Measurements from ENCODE around the gene DDN.

Gene DDN

GRCh38 chr12:48980953-48981756 lies 18.0 kb downstream of the DDN start:
- DNase-seq = peak in 1 of 2 experiments; percentile 38

DNA sequence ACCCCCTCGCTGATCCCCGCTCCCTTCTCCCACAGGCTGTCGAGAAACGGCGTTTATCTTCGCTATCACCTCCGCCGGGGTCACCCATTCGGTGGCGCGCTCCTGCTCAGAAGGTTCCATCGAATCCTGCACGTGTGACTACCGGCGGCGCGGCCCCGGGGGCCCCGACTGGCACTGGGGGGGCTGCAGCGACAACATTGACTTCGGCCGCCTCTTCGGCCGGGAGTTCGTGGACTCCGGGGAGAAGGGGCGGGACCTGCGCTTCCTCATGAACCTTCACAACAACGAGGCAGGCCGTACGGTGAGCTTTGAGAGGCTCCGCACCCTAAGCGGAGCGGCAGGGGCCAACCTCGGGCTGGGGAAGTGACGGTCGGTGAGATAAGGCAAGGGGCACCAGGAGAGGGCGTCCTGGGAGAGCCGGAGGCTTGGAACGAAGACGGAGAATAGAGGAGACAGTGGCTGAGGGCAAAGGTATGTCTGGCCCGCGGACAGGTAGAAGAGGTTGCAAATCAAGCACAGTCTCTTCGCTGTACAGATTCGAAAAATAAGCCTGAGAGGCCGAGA lies 18.7 kb downstream of the DDN start:
- DNase-seq = peak in 1 of 2 experiments; percentile 62

DNA sequence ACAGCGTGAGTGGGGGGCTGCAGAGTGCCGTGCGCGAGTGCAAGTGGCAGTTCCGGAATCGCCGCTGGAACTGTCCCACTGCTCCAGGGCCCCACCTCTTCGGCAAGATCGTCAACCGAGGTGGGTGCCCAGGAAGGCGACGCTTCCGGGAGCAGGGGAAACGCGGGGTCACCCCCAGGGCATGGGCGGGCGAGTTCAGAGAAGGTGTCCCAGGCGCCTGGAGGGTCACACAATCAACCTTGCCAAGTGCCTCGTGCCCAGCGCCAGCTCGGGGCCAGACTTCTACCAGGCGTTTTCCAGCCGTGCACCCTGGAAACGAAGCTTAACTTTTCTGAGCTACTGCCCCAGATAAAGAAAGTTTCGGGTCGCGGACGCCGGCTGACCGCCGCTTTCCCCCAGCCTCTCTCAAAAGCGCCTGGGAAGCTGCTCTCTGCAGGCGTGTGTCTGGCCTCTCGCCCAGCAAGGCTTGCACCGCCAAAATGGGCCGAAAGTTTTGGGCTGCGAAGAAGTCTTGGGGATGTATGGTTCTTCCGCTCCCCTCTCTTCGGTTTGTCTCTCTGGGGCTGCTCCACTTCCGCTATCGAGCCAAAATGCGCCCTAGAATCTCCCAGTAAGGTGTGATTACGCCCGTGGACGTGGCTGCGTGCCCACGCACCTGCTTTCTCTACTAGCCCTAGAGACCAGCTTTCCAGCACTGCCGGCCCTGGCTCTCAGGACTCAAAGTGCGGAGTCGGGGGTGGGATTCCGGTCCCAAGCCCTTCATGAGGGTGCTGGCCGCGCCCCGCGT lies 19.4 kb downstream of the DDN start:
- no peak for DNase-seq

GRCh38 chr12:48978741-48979601 lies 20.2 kb downstream of the DDN start:
- DNase-seq = peak in 1 of 2 experiments; percentile 22

GRCh38 chr12:48978291-48978740 lies 20.9 kb downstream of the DDN start, which contains the start of gene WNT1:
TSS of gene WNT1 (plus strand) at chr12:48978322. CDS start at chr12:48978651, 329 bp downstream.
- no peak for DNase-seq

DNA sequence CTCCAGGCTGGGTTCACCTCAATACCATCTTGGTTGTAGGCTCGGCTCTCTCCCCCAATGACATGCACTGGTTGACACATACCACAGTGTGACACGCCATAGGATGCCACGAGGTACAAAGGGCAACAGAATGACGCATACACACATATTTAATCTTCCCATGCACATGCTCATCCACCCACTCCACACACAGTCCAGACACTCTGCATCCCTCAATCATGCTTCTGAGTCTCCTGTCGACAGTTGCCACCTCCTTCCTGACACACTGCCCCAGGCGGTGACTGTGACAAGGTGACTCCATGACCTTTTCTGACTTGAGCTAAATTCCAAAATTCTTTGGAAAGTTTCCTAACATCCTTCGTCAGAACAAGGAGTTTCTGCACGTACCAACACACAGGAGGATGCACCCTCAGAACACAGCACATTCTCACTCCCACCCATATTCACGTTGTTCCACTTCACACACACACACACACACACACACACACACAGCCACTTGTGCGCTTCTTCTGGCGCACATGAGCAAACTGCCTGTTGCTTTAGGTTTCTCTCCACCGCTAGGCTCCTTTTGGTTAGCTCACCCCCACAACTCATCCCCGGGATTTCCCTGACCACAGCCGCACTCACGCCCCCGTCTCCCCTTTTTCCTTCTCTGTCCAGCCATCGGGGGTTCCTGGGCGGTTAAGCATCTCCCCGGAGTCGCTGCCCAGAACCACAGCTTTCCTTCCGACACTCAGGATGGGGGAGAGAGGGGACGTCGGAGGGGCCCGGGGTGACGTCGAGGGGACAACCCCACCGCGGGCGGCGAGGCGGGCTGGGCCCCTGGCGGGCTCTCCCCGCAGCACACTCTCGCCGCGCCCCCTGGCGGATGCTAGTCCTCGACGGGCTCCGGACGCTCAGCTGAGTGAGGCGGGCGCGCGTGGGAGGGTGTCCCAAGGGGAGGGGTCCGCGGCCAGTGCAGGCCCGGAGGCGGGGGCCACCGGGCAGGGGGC lies 21.6 kb downstream of the DDN start:
- peak in 1 of 2 experiments; percentile 33 for DNase-seq

- peak in 1 of 2 experiments; percentile 50 for DNase-seq
These were observed 25.1 kb downstream of the DDN start for GRCh38 chr12:48973941-48974673.

GRCh38 chr12:48973531-48973930 lies 25.6 kb downstream of the DDN start:
- DNase-seq = no peak

DNA sequence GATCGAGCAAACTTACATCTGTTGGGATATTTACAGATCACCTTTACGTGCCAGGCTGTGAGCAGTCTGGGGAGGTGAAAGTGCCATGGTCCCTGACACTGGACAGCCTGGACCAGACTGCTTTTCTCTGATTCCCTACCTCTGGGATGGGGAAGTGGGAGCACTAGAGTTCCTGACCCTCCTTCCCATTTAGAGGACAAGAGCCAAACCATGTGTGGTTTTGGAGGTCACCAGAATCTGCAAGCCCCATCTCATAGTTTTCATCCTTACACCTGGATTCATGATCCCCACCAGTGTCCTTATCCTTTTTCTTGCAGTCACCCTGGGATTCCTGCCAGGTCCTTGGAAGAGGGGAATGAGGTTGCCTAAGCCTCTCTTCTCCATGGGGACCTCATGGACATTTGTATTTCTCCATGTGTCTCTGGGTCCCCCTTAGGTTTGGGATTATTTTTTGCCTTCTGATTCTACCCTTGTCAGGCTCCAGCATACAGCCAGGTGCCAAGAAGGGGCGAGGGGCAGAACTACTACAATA lies 26.2 kb downstream of the DDN start:
- no peak for DNase-seq

DNA sequence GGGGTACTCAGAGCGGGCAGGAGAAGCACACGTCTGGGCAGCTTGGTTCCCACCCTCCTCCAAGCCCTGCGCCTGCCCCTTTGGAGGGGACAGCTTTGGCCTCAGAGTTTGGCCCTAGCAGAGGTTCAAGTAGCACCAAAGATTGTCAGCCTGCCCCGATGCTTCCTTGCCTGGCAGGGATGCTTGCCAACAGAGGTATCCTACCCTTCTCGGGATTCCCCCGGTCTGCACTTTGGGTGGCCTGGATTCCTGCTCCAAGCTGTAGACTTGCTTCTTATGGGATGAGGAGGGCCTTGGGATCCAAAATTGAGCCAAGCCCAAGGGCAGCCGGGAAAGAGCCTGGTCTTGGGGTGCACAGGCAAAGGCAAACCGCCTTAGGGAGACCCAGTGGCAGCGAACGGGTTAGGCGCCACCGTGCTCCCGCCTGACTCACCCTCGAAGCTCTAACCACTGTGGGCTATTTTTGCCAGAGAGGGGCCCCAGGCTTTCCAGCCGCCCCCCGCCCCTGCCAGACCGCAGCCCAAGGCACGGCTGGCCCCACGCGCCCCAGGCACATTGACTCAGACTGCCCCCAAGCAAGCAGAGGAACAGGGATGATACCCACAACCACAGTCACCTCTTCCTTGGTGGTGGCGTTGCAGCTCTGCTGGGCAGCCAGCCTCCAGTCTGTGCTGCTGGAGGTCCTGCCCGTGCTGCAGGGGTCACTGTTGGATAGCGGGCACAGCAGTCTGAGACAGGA lies 26.8 kb downstream of the DDN start:
- no peak for DNase-seq

DNA sequence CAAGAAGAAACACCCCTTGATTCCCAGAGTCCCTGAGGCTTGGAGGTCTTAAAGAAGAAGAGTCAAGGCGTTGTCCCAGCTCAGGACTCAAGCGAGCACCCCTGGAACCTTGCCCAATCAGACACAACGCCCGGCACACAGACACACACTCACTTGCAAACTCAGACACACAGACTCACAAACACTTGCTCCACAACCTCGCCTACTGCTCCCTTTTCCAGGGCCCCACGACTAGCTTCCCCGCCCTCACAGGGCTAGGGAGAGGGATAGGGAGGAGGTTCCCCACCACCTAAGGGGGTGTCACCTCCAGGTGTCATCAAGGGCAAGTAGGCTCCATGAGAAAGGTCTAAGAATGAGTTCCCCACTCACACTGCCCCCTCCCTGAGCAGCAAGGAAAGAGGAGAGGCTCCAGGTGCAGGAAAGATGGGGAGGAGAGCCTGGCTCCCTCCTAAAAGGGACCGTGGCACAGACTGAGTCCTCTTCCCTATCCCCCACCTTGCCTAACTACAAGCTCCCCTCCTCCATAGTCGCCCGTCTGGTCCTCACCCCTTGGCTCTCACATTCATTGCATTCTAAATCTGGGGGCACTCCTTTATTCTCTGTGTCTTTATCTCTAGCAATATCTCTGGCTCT lies 28.4 kb downstream of the DDN start:
- no peak for DNase-seq

DNA sequence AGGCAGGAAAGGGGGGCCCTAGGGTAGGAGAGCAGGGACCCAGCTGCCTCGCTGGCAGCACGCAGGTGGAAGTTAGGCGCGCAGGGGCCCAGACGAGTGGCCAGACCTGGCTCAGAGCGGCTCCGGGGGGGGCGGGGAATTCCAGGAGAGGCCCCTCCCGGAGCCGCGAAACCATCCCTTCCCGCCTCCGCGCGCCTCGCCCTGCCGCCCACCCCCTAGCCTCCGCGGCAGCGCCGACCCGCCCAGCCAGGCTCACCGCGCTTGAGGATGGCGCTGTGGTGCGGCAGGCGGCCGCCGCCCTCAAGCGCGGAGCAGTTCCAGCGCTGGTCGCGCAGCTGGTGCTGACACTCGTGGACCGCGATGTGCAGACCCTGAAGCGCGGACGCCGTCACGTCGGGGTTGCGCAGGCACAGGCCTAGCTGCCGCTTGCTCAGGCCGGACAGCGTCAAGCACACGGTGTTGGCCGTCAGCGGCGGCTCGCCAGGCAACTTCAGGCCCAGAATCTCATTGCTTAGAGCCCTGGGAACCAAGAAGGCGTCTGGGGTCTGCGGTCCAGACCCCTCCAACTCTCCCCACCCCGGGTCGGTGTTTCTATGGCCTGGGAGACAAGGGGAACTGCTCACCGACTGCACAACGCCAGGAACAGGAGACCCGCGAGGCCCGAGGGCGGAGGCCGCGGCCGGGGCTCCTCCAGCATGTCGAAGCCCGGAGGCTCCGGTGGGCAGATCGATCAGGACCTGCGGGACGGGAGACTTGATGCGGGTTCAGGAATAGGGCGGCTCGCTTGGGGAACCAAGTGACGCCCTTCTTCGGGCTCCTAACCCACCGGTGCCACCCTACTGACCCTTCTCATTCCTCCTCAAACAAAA lies 29.1 kb downstream of the DDN start:
- DNase-seq = peak in 1 of 2 experiments; percentile 27

GRCh38 chr12:48969160-48969771 lies 29.9 kb downstream of the DDN start:
- no peak for DNase-seq

DNA sequence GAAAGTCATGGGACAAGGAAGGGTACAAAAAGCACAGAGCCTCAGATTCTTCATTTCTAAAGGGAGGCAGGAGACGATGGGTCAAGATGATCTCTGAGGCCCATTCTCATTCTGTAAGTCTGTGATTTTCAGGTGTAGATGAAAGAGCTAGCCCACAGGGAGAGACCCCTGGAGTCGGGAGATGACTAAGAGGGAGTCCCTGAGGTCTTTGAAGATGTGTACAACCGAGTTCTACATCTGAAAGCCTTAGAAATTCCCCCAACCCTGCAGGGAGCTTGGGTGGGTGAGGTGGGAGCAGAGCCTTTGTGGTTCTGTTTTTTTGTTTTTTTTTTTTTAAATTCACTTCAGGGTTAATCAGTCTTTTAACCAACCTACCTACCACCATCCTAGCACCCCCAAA lies 30.7 kb downstream of the DDN start:
- DNase-seq = no peak

DNA sequence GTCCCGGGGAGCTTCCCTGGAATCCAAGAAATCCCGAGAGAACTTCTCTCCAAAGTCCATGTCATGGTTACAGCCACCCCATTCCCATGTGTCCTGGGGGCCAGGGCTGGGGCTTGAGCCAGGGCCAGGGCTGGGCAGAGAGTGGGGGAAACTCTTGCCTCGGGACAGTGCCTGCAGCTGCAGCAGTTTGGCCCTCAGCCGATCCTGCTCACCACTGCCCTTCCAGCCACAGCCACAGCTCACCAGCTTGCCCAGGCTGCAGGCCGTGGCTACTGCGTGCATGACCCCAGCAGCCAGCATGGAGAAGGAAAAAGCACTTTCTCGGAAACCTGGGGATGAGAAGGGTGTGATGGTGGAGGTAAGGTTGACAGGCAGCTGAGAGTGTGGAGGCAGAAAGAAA lies 31.2 kb downstream of the DDN start:
- DNase-seq = no peak

- DNase-seq = no peak
These were observed 32.8 kb downstream of the DDN start for GRCh38 chr12:48966177-48966895.
